Gastrocnemius medialis (tissue), 4 donors: ENCODE measurements around the gene TSC22D2. TPM values are rescaled to one million over a fixed set of nuclear protein-coding genes. Genes with fewer than 3 reads are reported as not detected.

Source experiments
- ATAC-seq, 2 donors: fragments of 150-250 bp; one replicate each; pipeline ENCODE4 v1.9.1; 2016
- DNase-seq, 2 donors: peaks; one replicate each; pipeline ENCODE4 v3.0.0-alpha.2; 2019
- H3K27ac ChIP-seq, 4 donors: fragments of 200-600 bp; sonication (generic); 1 replicate in 1 of 4; 2 replicates in 3 of 4; pipeline ENCODE4 v1.5.1; 2016 to 2018; ENCODE audit warnings: mild to moderate bottlenecking in 2 of 4, moderate library complexity in 1 of 4
- H3K27me3 ChIP-seq, 3 donors: fragments of 200-600 bp; sonication (generic) in 2 of 3; 1 replicate in 1 of 3; 2 replicates in 2 of 3; pipeline versions ENCODE4 v1.5.1 to v1.6.0; 2016 to 2019; ENCODE audit warnings: mild to moderate bottlenecking in 1 of 3, moderate library complexity in 1 of 3
- H3K36me3 ChIP-seq, 2 donors: fragments of 200-600 bp; sonication (generic) in 1 of 2; one replicate each; pipeline ENCODE4 v1.5.1; 2017 to 2018
- H3K4me1 ChIP-seq, 2 donors: fragments of 200-600 bp; sonication (generic) in 1 of 2; one replicate each; pipeline ENCODE4 v1.5.1; 2016 to 2017; ENCODE audit warnings: mild to moderate bottlenecking in 2 of 2
- H3K4me3 ChIP-seq, 4 donors: fragments of 200-600 bp; sonication (generic) in 3 of 4; 1 replicate in 1 of 4; 2 replicates in 3 of 4; pipeline ENCODE4 v1.5.1; 2016 to 2019; ENCODE audit warnings: mild to moderate bottlenecking in 2 of 4
- H3K9me3 ChIP-seq, 3 donors: fragments of 200-600 bp; sonication (generic) in 2 of 3; 1 replicate in 1 of 3; 2 replicates in 2 of 3; pipeline ENCODE4 v1.5.1; 2016 to 2019
- CTCF ChIP-seq, 5 experiments: fragments of 450-650 bp in 3 of 5; fragments of 200-600 bp in 2 of 5; sonication (generic) in 2 of 5; IDR thresholded peaks in 4 of 5; conservative IDR thresholded peaks in 1 of 5; 1 replicate in 4 of 5; 2 replicates in 1 of 5; pipeline ENCODE4 v1.5.1; 2016 to 2019; ENCODE audit warnings: antibody characterized with exemption in 5 of 5, mild to moderate bottlenecking in 3 of 5, moderate library complexity in 3 of 5
- POLR2A ChIP-seq, 2 donors: fragments of 450-650 bp; IDR thresholded peaks; one replicate each; pipeline ENCODE4 v1.6.1; 2017; ENCODE audit warnings: antibody characterized with exemption in 2 of 2, mild to moderate bottlenecking in 2 of 2, moderate library complexity in 2 of 2
- in situ Hi-C, 4 donors: fragments of 200-750 bp; cut with MboI; loops; one replicate each; pipeline versions ENCODE4 v1.15.0 to v1.8.0; 2017; ENCODE audit warnings: low sequenced_read_pairs in 4 of 4
- intact Hi-C: fragments of 100-400 bp; cut with DNase I; formaldehyde crosslinking; loops from one replicate; pipeline ENCODE4 v1.15.1; 2023; ENCODE audit warnings: low total_unique reads
- total RNA-seq, 4 donors: library from RNA; depleted of rRNA; stranded (reverse); fragments of >200 nt; gene quantifications; one replicate each; pipeline versions ENCODE4 v1.1.0 to v1.2.3, GENCODE V29; 2016

Gene TSC22D2
- total RNA-seq, 4 donors from 2014 or later: 12.9 to 16.1 (median 14.0) TPM

DNA sequence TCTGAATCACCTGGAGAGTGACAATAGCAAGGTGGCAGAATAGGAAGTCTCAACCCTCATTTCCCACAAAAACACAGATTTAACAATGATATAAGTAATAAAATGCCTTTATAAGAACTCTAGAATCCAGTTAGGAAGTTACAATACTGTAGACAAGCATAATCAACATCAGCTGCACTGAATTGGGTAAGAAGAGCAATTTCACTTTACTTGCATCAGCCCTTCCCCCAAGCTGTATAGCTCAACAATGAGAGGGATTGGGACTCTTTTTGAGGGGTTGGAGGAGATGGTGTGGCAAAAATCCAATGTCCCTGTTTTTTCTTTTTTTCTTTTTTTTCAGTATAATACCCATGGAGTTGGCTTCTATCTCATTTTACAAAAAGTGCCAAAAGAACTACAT is 75.1 kb downstream of the TSC22D2 start:
- no peaks in the 10 kb centered on the region for H3K36me3 ChIP-seq
- no peak for DNase-seq
- no peak overlapping the region for H3K27ac ChIP-seq
- intact Hi-C loops: no loop called here
- H3K9me3 ChIP-seq: peaks cover 0 to 4% (median 0%) of the 10 kb centered on the region in 3 donors
- H3K4me3 ChIP-seq: no peak overlapping the region
- TF ChIP-seq POLR2A (IDR thresholded peaks at IDR 0.05) (no peak), CTCF (IDR thresholded peaks at IDR 0.05 in 4 of 5, conservative IDR thresholded peaks at IDR 0.05 in 1 of 5) (no peak)
- no peak for ATAC-seq
- H3K4me1 ChIP-seq: no peaks in the 10 kb centered on the region
- in situ Hi-C loops: loop anchor here (10.0 to 25.0 kb wide), 2 partner anchors 58 to 546 kb away; no protein-coding TSS in a partner anchor
- no peaks in the 10 kb centered on the region for H3K27me3 ChIP-seq

DNA sequence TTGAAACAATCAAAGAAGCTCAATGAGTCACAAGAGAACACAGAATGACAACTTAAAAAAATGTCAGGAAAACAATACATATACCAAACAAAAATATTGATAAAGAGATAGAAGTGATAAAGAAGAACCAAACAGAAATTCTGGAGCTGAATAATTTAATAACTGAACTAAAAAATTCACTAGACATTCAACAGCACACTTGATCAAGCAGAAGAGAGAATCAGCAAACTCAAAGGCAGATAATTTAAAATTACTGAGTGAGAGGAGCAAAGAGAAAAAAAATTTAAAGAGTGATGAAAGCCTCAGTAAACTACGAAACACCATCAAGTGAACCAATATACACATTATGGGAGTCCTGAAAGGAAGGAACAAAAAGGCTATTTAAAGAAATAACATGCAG is 76.3 kb downstream of the TSC22D2 start:
- DNase-seq (no peak), ATAC-seq (no peak)
- Histone ChIP-seq H3K27ac (no peak overlapping the region), H3K36me3 (no peaks in the 10 kb centered on the region), H3K4me3 (no peak overlapping the region), H3K27me3 (no peaks in the 10 kb centered on the region), H3K4me1 (peaks cover 0 to 10% of the 10 kb centered on the region in 2 donors), H3K9me3 (peaks cover 0 to 4% (median 0%) of the 10 kb centered on the region in 3 donors)
- in situ Hi-C loops: loop anchor here (10.0 to 25.0 kb wide), 2 partner anchors 60 to 547 kb away; no protein-coding TSS in a partner anchor
- TF ChIP-seq CTCF (IDR thresholded peaks at IDR 0.05 in 4 of 5, conservative IDR thresholded peaks at IDR 0.05 in 1 of 5) (no peak), POLR2A (IDR thresholded peaks at IDR 0.05) (no peak)
- intact Hi-C loops: no loop called here

DNA sequence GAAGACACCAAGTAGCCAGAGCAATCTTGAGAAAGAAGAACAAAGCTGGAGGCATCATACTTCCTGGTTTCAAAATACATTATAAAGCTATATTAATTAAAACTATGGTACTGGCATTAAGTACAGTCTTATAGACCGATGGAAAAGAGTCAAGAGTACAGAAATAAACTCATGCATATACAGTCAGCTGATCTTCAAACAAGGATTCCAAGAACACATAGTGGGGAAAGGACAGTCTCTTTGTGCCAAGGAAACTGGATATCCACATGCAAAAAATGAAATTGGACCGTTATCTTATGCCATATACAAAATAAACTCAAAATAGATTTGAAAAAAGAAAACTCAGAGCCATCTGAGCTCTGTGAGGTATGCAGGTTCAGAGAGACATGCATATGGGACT is 80.8 kb downstream of the TSC22D2 start:
- in situ Hi-C loops (loop anchor here (10.0 to 25.0 kb wide), 2 partner anchors 64 to 552 kb away; no protein-coding TSS in a partner anchor), intact Hi-C loops (no loop called here)
- no peak overlapping the region for H3K4me3 ChIP-seq
- no peak overlapping the region for H3K27ac ChIP-seq
- peaks cover 0 to 14% of the 10 kb centered on the region in 2 donors for H3K4me1 ChIP-seq
- ATAC-seq (peak; percentile 87 to 90), DNase-seq (no peak)
- no peaks in the 10 kb centered on the region for H3K27me3 ChIP-seq
- no peaks in the 10 kb centered on the region for H3K36me3 ChIP-seq
- no peak for TF ChIP-seq CTCF (IDR thresholded peaks at IDR 0.05 in 4 of 5, conservative IDR thresholded peaks at IDR 0.05 in 1 of 5)
- TF ChIP-seq POLR2A (IDR thresholded peaks at IDR 0.05): no peak
- H3K9me3 ChIP-seq: peaks cover 0 to 4% (median 0%) of the 10 kb centered on the region in 3 donors

- H3K4me1 ChIP-seq: peaks cover 0 to 14% of the 10 kb centered on the region in 2 donors
- no peak for DNase-seq
- H3K27ac ChIP-seq: no peak overlapping the region
- H3K36me3 ChIP-seq: no peaks in the 10 kb centered on the region
- no peaks in the 10 kb centered on the region for H3K27me3 ChIP-seq
- no peak for ATAC-seq
- H3K9me3 ChIP-seq: peaks cover 0 to 4% (median 0%) of the 10 kb centered on the region in 3 donors
- TF ChIP-seq POLR2A (IDR thresholded peaks at IDR 0.05) (no peak), CTCF (IDR thresholded peaks at IDR 0.05 in 4 of 5, conservative IDR thresholded peaks at IDR 0.05 in 1 of 5) (no peak)
- intact Hi-C loops: no loop called here
- no peak overlapping the region for H3K4me3 ChIP-seq
- in situ Hi-C loops: loop anchor here in 3 of 4 donors (10.0 to 25.0 kb wide), 4 partner anchors 76 to 553 kb away; no protein-coding TSS in a partner anchor
Measured at GRCh38 chr3:150490277-150490986, 82.3 kb downstream of the TSC22D2 start.
